ENCODE results near the gene TXN. TPM values are rescaled to one million over a fixed set of nuclear protein-coding genes. Genes with fewer than 3 reads are reported as not detected.

Gene TXN
- total RNA-seq, 2 donors from 2014 or later, result 282 to 336 TPM

DNA sequence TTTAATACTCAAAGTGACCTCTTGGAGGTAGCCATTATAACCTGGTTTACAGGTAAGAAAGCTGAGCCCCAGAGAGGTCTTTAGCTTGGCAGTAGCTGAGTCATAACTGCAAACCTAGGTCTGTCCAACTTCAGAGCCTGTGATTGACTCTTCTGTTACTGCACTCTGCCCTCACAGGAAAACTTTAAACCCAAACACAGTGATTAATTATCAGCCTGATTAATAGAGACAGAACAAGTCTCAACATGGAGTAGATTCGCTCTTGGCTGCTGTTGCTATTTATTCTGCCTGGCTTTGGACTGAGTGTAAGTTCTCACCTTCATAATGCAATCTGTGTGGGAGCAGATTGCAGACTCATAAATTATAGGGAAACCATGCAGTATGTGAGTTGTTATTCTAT, 27.4 kb upstream of the TXN start:
- no peak overlapping the region for H3K27ac ChIP-seq (ENCODE audit: low read depth, low read length)
- no peak overlapping the region for H3K4me3 ChIP-seq (ENCODE audit: low read length)
- no peaks in the 10 kb centered on the region for H3K36me3 ChIP-seq (ENCODE audit: control insufficient read depth, insufficient read depth, low read length)
- Mint-ChIP-seq H3K36me3 (ENCODE audit: low read depth) (no peaks in the 10 kb centered on the region), H3K9me3 (no peaks in the 10 kb centered on the region), H3K4me3 (no peak overlapping the region), H3K4me1 (no peaks in the 10 kb centered on the region), H3K27me3 (ENCODE audit: insufficient read depth) (no peaks in the 10 kb centered on the region), H3K27ac (no peak overlapping the region)
- WGBS, 2 experiments (ENCODE audit: insufficient coverage in 1 of 2, insufficient read length in 1 of 2), result 93 to 100% methylated on average over 1 of the region's 1 CpG
- no peaks in the 10 kb centered on the region for H3K9me3 ChIP-seq (ENCODE audit: control insufficient read depth, low read length)
- no peak for DNase-seq
- no peak overlapping the region for H3K9ac ChIP-seq (ENCODE audit: extremely low read depth, low read length, poor library complexity, severe bottlenecking)
- TF ChIP-seq, protein P1, sequence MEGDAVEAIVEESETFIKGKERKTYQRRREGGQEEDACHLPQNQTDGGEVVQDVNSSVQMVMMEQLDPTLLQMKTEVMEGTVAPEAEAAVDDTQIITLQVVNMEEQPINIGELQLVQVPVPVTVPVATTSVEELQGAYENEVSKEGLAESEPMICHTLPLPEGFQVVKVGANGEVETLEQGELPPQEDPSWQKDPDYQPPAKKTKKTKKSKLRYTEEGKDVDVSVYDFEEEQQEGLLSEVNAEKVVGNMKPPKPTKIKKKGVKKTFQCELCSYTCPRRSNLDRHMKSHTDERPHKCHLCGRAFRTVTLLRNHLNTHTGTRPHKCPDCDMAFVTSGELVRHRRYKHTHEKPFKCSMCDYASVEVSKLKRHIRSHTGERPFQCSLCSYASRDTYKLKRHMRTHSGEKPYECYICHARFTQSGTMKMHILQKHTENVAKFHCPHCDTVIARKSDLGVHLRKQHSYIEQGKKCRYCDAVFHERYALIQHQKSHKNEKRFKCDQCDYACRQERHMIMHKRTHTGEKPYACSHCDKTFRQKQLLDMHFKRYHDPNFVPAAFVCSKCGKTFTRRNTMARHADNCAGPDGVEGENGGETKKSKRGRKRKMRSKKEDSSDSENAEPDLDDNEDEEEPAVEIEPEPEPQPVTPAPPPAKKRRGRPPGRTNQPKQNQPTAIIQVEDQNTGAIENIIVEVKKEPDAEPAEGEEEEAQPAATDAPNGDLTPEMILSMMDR (conservative IDR thresholded peaks at IDR 0.05), result no peak
- H3K27me3 ChIP-seq (ENCODE audit: control insufficient read depth, insufficient read depth, low read length, poor library complexity, severe bottlenecking), result no peaks in the 10 kb centered on the region
- no peaks in the 10 kb centered on the region for H3K4me1 ChIP-seq (ENCODE audit: control insufficient read depth, insufficient read depth, low read length)

DNA sequence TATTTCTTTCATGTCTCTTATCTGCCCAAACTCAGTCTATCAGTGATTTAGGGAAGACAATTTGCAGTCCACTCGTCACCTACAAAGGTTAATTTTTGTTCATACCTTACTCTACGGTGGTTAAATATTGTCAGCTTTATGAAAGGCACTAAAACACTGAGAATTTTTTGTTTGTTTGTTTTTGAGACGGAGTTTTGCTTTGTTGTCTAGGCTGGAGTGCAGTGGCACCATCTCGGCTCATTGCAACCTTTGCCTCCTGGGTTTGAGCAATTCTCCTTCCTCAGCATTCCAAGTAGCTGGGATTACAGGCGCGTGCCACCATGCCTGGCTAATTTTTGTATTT, 26.4 kb upstream of the TXN start:
- Histone ChIP-seq H3K4me3 (ENCODE audit: low read length) (no peak overlapping the region), H3K4me1 (ENCODE audit: control insufficient read depth, insufficient read depth, low read length) (no peaks in the 10 kb centered on the region), H3K36me3 (ENCODE audit: control insufficient read depth, insufficient read depth, low read length) (no peaks in the 10 kb centered on the region), H3K27ac (ENCODE audit: low read depth, low read length) (no peak overlapping the region), H3K9ac (ENCODE audit: extremely low read depth, low read length, poor library complexity, severe bottlenecking) (no peak overlapping the region), H3K9me3 (ENCODE audit: control insufficient read depth, low read length) (no peaks in the 10 kb centered on the region), H3K27me3 (ENCODE audit: control insufficient read depth, insufficient read depth, low read length, poor library complexity, severe bottlenecking) (no peaks in the 10 kb centered on the region)
- Mint-ChIP-seq H3K36me3 (ENCODE audit: low read depth) (no peaks in the 10 kb centered on the region), H3K4me1 (no peaks in the 10 kb centered on the region), H3K27ac (no peak overlapping the region), H3K27me3 (ENCODE audit: insufficient read depth) (no peaks in the 10 kb centered on the region), H3K9me3 (no peaks in the 10 kb centered on the region), H3K4me3 (no peak overlapping the region)
- WGBS, 2 experiments (ENCODE audit: insufficient coverage in 1 of 2, insufficient read length in 1 of 2), result 93 to 94% methylated on average over 6 of the region's 6 CpGs
- no peak for DNase-seq
- TF ChIP-seq, protein P1 (conservative IDR thresholded peaks at IDR 0.05), result no peak

DNA sequence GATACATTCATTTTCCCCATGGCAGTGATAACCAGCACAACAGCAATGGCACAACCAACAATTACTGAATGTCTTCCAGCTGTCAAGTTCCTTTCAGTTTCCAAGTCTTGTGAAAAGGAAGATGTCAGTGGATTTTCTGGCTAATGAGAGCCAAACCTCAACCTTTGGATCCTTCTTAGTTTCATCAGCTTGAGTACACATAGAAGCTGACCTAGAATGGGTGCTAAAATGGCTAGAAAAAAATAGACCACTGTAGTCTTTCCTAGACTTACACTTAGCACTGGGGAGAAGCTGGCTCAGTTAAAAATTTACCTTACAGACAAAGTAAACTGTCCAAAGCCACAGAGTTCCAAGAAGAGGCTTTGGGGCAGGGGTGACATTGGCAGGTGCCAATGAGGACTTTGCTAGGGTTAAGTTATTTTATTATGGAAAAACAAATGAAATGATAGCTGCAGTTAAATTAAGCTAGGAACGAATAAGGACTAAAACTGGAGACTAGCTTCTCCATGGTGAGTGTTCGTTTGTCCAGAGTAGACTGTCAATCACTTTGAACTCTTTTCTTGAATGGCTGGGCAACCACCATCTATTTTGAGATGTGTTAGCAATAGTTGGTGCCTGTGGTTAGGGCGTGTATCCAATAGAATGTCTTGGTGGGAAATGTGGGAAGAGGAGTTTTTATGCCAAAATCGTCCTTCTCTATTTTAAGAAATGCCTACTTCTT, 25.9 kb upstream of the TXN start:
- Mint-ChIP-seq H3K9me3 (no peaks in the 10 kb centered on the region), H3K36me3 (ENCODE audit: low read depth) (no peaks in the 10 kb centered on the region), H3K4me3 (no peak overlapping the region), H3K27me3 (ENCODE audit: insufficient read depth) (no peaks in the 10 kb centered on the region), H3K27ac (no peak overlapping the region), H3K4me1 (no peaks in the 10 kb centered on the region)
- Histone ChIP-seq H3K9ac (ENCODE audit: extremely low read depth, low read length, poor library complexity, severe bottlenecking) (no peak overlapping the region), H3K4me3 (ENCODE audit: low read length) (no peak overlapping the region), H3K36me3 (ENCODE audit: control insufficient read depth, insufficient read depth, low read length) (no peaks in the 10 kb centered on the region), H3K4me1 (ENCODE audit: control insufficient read depth, insufficient read depth, low read length) (no peaks in the 10 kb centered on the region), H3K27ac (ENCODE audit: low read depth, low read length) (no peak overlapping the region), H3K27me3 (ENCODE audit: control insufficient read depth, insufficient read depth, low read length, poor library complexity, severe bottlenecking) (no peaks in the 10 kb centered on the region), H3K9me3 (ENCODE audit: control insufficient read depth, low read length) (no peaks in the 10 kb centered on the region)
- DNase-seq, result no peak
- TF ChIP-seq, protein P1 (conservative IDR thresholded peaks at IDR 0.05), result no peak
- 90 to 94% methylated on average over 2 to 4 of the region's 4 CpGs for WGBS, 2 experiments (ENCODE audit: insufficient coverage in 1 of 2, insufficient read length in 1 of 2)
